Esophagus muscularis mucosa (tissue), 4 donors: ENCODE results near the gene CPB1. TPM values are rescaled to one million over a fixed set of nuclear protein-coding genes. Genes with fewer than 3 reads are reported as not detected.

Experiments
- DNase-seq: peaks from one replicate; pipeline ENCODE4 v3.0.0-alpha.2; 2017; ENCODE audit errors: extremely low spot score
- H3K27ac ChIP-seq, 4 donors: fragments of 200-600 bp; sonication (generic); replicated peaks in 1 of 4; 1 replicate in 3 of 4; 2 replicates in 1 of 4; pipeline ENCODE4 v1.5.1; 2016 to 2019; ENCODE audit warnings: mild to moderate bottlenecking in 1 of 4
- H3K27me3 ChIP-seq, 4 donors: fragments of 200-600 bp; sonication (generic); one replicate each; pipeline versions ENCODE4 v1.5.1 to v1.6.0; 2016 to 2019
- H3K36me3 ChIP-seq, 4 donors: fragments of 200-600 bp; sonication (generic); one replicate each; pipeline ENCODE4 v1.5.1; 2016 to 2019
- H3K4me1 ChIP-seq, 4 donors: fragments of 200-600 bp; sonication (generic); one replicate each; pipeline ENCODE4 v1.5.1; 2016 to 2019
- H3K4me3 ChIP-seq, 4 donors: fragments of 200-600 bp; sonication (generic); 1 replicate in 2 of 4; 2 replicates in 2 of 4; pipeline ENCODE4 v1.5.1; 2016 to 2019; ENCODE audit warnings: mild to moderate bottlenecking in 4 of 4, moderate library complexity in 1 of 4
- H3K9me3 ChIP-seq, 4 donors: fragments of 200-600 bp; sonication (generic); 1 replicate in 3 of 4; 2 replicates in 1 of 4; pipeline ENCODE4 v1.5.1; 2016 to 2019
- CTCF ChIP-seq, 3 experiments: fragments of 200-600 bp in 2 of 3; fragments of 450-650 bp in 1 of 3; sonication (generic) in 2 of 3; IDR thresholded peaks; one replicate each; pipeline ENCODE4 v1.5.1; 2017 to 2019; ENCODE audit warnings: antibody characterized with exemption in 3 of 3, mild to moderate bottlenecking in 2 of 3, moderate library complexity in 1 of 3
- EP300 ChIP-seq: sonication (generic); formaldehyde crosslinking; IDR thresholded peaks from one replicate; pipeline ENCODE4 v1.6.1; 2017; ENCODE audit warnings: antibody characterized with exemption
- POLR2A ChIP-seq: fragments of 450-650 bp; IDR thresholded peaks from one replicate; pipeline ENCODE4 v1.6.1; 2017; ENCODE audit warnings: antibody characterized with exemption, moderate library complexity, mild to moderate bottlenecking, low read depth
- POLR2AphosphoS5 ChIP-seq, 2 donors: sonication (generic); formaldehyde crosslinking; IDR thresholded peaks; one replicate each; pipeline ENCODE4 v1.6.1; 2017; ENCODE audit warnings: antibody characterized with exemption in 2 of 2
- WGBS: methylation state at CpG from one replicate; pipeline ENCODE4 v1.1.5; 2018; 5-methylcytosine and 5-hydroxymethylcytosine counted together
- intact Hi-C: fragments of 100-400 bp; cut with DNase I; formaldehyde crosslinking; loops from one replicate; pipeline ENCODE4 v1.15.1; 2023
- total RNA-seq, 4 donors: library from RNA; depleted of rRNA; stranded (reverse); fragments of >200 nt; gene quantifications; one replicate each; pipeline versions ENCODE4 v1.1.0 to v1.2.1, GENCODE V29; 2016

Gene CPB1
- total RNA-seq, 4 donors from 2014 or later = 0.46 TPM; not detected in 3

- Histone ChIP-seq H3K4me3 (no peak overlapping the region), H3K9me3 (no peaks in the 10 kb centered on the region), H3K27ac (no peak overlapping the region), H3K27me3 (no peaks in the 10 kb centered on the region), H3K36me3 (no peaks in the 10 kb centered on the region), H3K4me1 (no peaks in the 10 kb centered on the region)
- no peak for DNase-seq
- TF ChIP-seq POLR2AphosphoS5 (IDR thresholded peaks at IDR 0.05) (no peak), EP300 (no peak), POLR2A (no peak), CTCF (IDR thresholded peaks at IDR 0.05) (no peak)
- WGBS = 82% methylated on average over 4 of the region's 4 CpGs
- intact Hi-C loops = no loop called here
Observed at GRCh38 chr3:148840451-148840850, 12.8 kb downstream of the CPB1 start.

- WGBS = 84% methylated on average over 2 of the region's 2 CpGs
Observed at GRCh38 chr3:148845756-148846395, 18.3 kb downstream of the CPB1 start.

GRCh38 chr3:148847351-148847750 is 19.7 kb downstream of the CPB1 start:
- WGBS = 86% methylated on average over 1 of the region's 1 CpG
- TF ChIP-seq POLR2A (no peak), EP300 (no peak), CTCF (IDR thresholded peaks at IDR 0.05) (no peak), POLR2AphosphoS5 (IDR thresholded peaks at IDR 0.05) (no peak)
- H3K9me3 ChIP-seq = no peaks in the 10 kb centered on the region
- no peaks in the 10 kb centered on the region for H3K36me3 ChIP-seq
- DNase-seq = no peak
- intact Hi-C loops = no loop called here
- no peak overlapping the region for H3K4me3 ChIP-seq
- H3K27ac ChIP-seq = no peak overlapping the region
- no peaks in the 10 kb centered on the region for H3K4me1 ChIP-seq
- no peaks in the 10 kb centered on the region for H3K27me3 ChIP-seq

More at GRCh38 chr3:148845756-148846395, 18.3 kb downstream of the CPB1 start:
- Histone ChIP-seq H3K9me3 (no peaks in the 10 kb centered on the region), H3K27me3 (no peaks in the 10 kb centered on the region), H3K27ac (no peak overlapping the region), H3K4me1 (no peaks in the 10 kb centered on the region), H3K4me3 (no peak overlapping the region), H3K36me3 (no peaks in the 10 kb centered on the region)
- intact Hi-C loops = no loop called here
- TF ChIP-seq POLR2AphosphoS5 (IDR thresholded peaks at IDR 0.05) (no peak), POLR2A (no peak), CTCF (IDR thresholded peaks at IDR 0.05) (no peak), EP300 (no peak)
- no peak for DNase-seq

GRCh38 chr3:148848410-148848809 is 20.8 kb downstream of the CPB1 start:
- Histone ChIP-seq H3K4me1 (no peaks in the 10 kb centered on the region), H3K36me3 (no peaks in the 10 kb centered on the region), H3K4me3 (no peak overlapping the region), H3K27me3 (no peaks in the 10 kb centered on the region), H3K9me3 (no peaks in the 10 kb centered on the region), H3K27ac (no peak overlapping the region)
- intact Hi-C loops = no loop called here
- no peak for TF ChIP-seq CTCF (IDR thresholded peaks at IDR 0.05)
- TF ChIP-seq POLR2A = no peak
- no peak for TF ChIP-seq EP300
- TF ChIP-seq POLR2AphosphoS5 (IDR thresholded peaks at IDR 0.05) = no peak
- WGBS = 81% methylated on average over 1 of the region's 1 CpG
- DNase-seq = no peak
